ENCODE data around the gene CLPSL2. TPM values are rescaled to one million over a fixed set of nuclear protein-coding genes. Genes with fewer than 3 reads are reported as not detected.
"Not testable (repeated sequence)": the region's sequence is repeated elsewhere in the genome, so short reads cannot be mapped to it uniquely, and the experiment has no call there.

The CLPSL2 gene, protein sequence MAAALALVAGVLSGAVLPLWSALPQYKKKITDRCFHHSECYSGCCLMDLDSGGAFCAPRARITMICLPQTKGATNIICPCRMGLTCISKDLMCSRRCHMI
- not detected in 2 replicates for total RNA-seq
- polyA plus RNA-seq (2012): not detected

- peak; percentile 5 for DNase-seq (ENCODE audit: low read depth)
Observed at GRCh38 chr6:35776364-35777215, at the start of gene CLPSL2. Gene CLPSL2, plus strand, starts transcription at chr6:35776598. Its CDS starts 21 bp downstream, at chr6:35776619.

- peak; percentile 82 for DNase-seq (ENCODE audit: low read depth)
Observed at GRCh38 chr6:35727231-35727934, 49.0 kb upstream of the CLPSL2 start.

- peak; percentile 93 for DNase-seq (ENCODE audit: low read depth)
Observed at GRCh38 chr6:35727935-35728682, 48.3 kb upstream of the CLPSL2 start.

GRCh38 chr6:35728683-35729678 lies 47.4 kb upstream of the CLPSL2 start:
- DNase-seq (ENCODE audit: low read depth): no peak

GRCh38 chr6:35729722-35730121 lies 46.7 kb upstream of the CLPSL2 start:
- DNase-seq (ENCODE audit: low read depth): no peak

- no peak for DNase-seq (ENCODE audit: low read depth)
Observed at GRCh38 chr6:35730745-35731413, 45.5 kb upstream of the CLPSL2 start.

- peak; percentile 91 for DNase-seq (ENCODE audit: low read depth)
Observed at GRCh38 chr6:35731414-35731735, 45.0 kb upstream of the CLPSL2 start.

- peak; percentile 80 for DNase-seq (ENCODE audit: low read depth)
Observed at GRCh38 chr6:35731736-35732532, 44.5 kb upstream of the CLPSL2 start.

GRCh38 chr6:35733633-35734032 lies 42.8 kb upstream of the CLPSL2 start:
- no peak for DNase-seq (ENCODE audit: low read depth)

GRCh38 chr6:35734319-35734718 lies 42.1 kb upstream of the CLPSL2 start:
- not testable (repeated sequence) for DNase-seq (ENCODE audit: low read depth)

DNA sequence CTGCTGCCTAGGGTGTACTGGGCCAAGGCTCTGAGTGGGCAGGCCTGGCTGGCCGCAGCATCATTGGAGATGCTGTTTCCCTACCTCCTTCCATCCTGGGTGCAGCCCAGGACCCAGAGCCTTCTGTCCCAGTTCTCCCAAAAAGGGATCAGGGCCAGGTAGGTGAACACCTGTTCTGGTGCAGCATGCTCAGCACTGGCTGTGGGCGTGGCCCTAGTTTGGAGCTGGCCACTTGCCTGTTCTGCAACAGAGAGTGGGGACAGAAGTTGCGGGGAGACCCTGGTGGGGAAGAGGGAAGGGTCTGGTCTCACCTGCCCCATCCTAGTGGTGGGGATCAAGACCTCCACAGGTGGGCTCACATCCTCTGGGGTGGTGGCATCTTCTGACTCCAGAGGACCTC lies 40.9 kb upstream of the CLPSL2 start:
- no peak for DNase-seq (ENCODE audit: low read depth)

DNA sequence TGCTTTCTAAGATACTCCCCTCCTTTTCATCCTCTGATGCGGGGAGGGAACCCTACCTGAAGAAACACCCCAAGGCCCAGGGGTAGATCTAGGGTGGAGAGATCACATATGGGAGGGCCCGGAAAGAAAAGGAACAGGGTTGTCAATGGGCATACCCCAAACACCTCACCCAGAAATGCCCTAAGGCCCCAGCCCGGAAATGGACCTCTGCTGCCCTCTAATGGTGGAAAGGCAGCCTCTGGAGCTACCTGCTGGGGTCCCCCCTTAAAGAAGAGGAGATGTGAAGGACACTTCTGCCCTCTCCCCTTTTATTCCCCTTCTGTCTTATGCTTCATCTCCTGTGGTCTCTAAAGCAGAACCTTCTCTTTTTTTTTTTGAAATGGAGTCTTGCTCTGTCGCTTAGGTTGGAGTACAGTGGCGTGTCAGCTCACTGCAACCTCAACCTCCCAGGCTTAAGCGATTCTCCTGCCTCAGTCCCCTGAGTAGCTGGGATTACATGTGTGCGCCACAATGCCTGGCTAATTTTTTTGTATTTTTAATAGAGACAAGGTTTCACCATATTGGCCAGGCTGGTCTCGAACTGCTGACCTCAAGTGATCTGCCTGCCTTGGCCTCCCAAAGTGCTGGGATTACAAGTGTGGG lies 40.0 kb upstream of the CLPSL2 start:
- peak; percentile 79 for DNase-seq (ENCODE audit: low read depth)

GRCh38 chr6:35736982-35737412 lies 39.4 kb upstream of the CLPSL2 start, which contains the start of gene ARMC12:
Gene ARMC12, plus strand, starts transcription at chr6:35737032. Its CDS starts 77 bp downstream, at chr6:35737109.
- no peak for DNase-seq (ENCODE audit: low read depth)

DNA sequence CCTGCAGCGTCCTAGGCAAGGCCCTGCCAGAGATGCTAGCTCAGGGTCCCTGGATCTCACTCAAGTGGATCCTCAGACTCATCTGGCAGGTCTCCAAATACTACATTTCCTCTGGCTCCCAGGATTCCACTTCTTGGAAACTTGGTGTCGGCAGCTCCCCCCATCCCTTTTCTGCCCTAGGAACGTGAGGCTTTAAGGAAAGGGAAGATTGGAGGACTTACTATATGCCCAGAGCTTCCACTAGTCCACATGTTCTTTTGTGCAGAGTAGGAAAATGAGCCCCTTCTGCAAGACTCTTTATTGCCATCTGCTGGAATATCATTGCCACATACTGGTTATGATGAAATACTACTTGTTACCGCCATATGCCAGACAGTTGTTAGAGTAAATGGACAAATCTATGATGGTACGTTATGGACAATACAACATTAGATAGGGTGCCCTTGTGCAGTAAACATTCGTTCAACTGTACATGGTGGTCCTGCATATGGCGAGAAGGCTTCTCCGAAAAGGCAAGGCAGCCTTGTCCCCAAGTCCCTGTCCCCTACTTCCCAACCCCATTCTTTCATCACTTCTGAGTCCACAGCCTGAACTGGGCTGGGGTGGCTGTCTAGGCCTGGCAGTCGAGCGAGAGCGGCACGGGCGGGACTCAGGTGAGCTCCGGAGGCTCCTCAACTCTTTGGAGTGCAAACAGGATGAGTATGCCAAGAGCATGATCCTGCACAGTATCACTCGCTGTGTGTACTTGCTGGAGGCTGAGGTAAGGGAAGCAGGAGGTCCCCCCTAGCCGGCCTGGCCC lies 38.8 kb upstream of the CLPSL2 start:
- peak; percentile 77 for DNase-seq (ENCODE audit: low read depth)

DNA sequence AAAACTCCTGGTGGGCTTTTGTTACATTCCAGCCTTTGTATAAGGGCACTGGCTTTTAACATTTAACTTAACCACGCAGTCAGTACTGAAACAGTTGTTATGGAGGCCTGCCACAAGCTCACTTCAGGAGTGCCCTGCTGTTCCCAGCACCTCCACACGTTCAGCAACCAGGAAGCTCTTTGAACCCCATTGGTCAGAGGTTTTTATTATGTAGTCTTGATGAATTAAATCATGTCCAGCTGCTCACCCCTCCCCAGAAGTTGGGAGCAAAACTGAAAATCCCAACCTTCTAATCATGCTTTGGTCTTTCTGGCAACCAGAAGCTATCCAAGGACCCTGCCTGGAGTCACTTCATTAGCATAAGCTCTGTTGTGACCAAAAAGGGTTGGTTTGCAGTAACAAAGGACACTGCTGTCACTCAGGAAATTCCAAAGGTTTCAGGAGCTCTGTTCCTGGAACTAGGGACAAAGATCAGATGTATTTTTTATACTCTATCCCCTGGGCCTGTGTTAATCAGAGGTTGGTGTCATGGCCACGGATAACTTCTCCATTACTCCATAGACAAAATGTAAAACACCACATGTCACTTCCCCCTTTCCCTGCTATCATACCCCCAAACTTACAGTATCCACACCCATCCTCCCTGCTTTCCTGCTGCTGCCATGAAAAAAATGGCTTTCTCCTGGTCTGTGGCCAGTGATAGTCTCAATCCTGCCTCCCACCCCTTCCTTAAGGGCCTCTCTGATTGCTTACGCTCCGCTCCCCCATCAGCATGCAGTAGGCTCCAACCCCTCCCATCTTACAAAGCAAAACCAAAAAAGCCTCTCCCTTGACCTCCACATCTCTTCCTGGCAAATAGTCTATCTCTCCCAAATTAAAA lies 36.5 kb upstream of the CLPSL2 start:
- DNase-seq (ENCODE audit: low read depth): no peak

DNA sequence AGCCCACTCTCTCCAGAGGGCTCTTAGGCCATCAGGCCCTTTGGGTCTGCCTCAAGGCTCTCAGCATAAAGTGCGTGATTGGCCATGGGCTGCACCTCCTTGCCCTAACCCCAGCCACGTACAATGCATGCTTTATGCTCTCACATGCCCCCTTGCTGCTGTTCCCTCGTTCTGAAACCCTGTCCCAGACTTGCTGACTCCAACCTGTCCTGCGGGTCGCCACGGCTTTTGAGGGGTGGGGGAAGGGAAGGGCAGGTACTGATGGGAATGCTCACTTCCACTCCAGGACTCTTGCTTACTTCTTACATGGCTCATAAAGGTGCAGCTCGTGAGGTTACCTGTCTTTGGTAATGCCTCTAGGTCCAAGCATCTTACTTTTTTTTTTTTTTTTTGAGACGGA lies 33.6 kb upstream of the CLPSL2 start:
- DNase-seq (ENCODE audit: low read depth): no peak
